Superior temporal gyrus (tissue), 1 donor: ENCODE measurements around the gene C14orf180.
A peak's percentile ranks its signal among the peaks of the same experiment; 100 is the strongest.
"Not testable (repeated sequence)": the region's sequence is repeated elsewhere in the genome, so short reads cannot be mapped to it uniquely, and the experiment has no call there.

Experiments
- DNase-seq: peaks from one replicate; pipeline ENCODE4 v3.0.0-alpha.2; 2016; ENCODE audit errors: extremely low spot score

The C14orf180 gene

GRCh38 chr14:104611881-104612280, 32.3 kb downstream of the C14orf180 start:
- DNase-seq = no peak

- no peak for DNase-seq
These were observed 34.7 kb downstream of the C14orf180 start for GRCh38 chr14:104614126-104614812.

- no peak for DNase-seq
These were observed 45.4 kb downstream of the C14orf180 start for GRCh38 chr14:104624939-104625338.

- DNase-seq = no peak
These were observed 53.2 kb downstream of the C14orf180 start for GRCh38 chr14:104632781-104633180.

- DNase-seq = peak; percentile 85
These were observed 53.9 kb downstream of the C14orf180 start for GRCh38 chr14:104633276-104634137.

GRCh38 chr14:104634138-104634760, 54.7 kb downstream of the C14orf180 start:
- no peak for DNase-seq

- DNase-seq = no peak
These were observed 55.5 kb downstream of the C14orf180 start for GRCh38 chr14:104634886-104635570.

GRCh38 chr14:104635717-104636116, 56.2 kb downstream of the C14orf180 start:
- DNase-seq = no peak

GRCh38 chr14:104636131-104636530, 56.6 kb downstream of the C14orf180 start:
- no peak for DNase-seq

GRCh38 chr14:104636846-104637545, 57.4 kb downstream of the C14orf180 start:
- not testable (repeated sequence) for DNase-seq

- DNase-seq = no peak
These were observed 58.0 kb downstream of the C14orf180 start for GRCh38 chr14:104637546-104638003.

- no peak for DNase-seq
These were observed 58.6 kb downstream of the C14orf180 start for GRCh38 chr14:104638190-104638589.

GRCh38 chr14:104638927-104639450, 59.4 kb downstream of the C14orf180 start:
- no peak for DNase-seq

GRCh38 chr14:104639471-104639870, 59.9 kb downstream of the C14orf180 start:
- no peak for DNase-seq
